GM13977 (cell line): Measurements from ENCODE around the gene ZNF441.
"Not testable (repeated sequence)": the region's sequence is repeated elsewhere in the genome, so short reads cannot be mapped to it uniquely, and the experiment has no call there.

Experiments
- DNase-seq: peaks from one replicate; pipeline ENCODE4 v3.0.0; 2012; ENCODE audit warnings: low spot score
- in situ Hi-C: fragments of 300-500 bp; cut with MboI; formaldehyde crosslinking; loops from one replicate; pipeline ENCODE4 v1.12.0; 2022; ENCODE audit warnings: low sequenced_read_pairs, low pct_unique_long_range_greater_than_20kb, mixed read lengths, inconsistent platforms; ENCODE audit not compliant: unreplicated experiment
- TF ChIP-seq, protein P1 (sequence below): IDR thresholded peaks from 2 replicates; pipeline ENCODE4 v1.5.1; 2012; ENCODE audit warnings: mild to moderate bottlenecking, control low read depth; ENCODE audit not compliant: insufficient read depth; ENCODE audit errors: extremely low read depth, missing control alignments

The ZNF441 gene

DNA sequence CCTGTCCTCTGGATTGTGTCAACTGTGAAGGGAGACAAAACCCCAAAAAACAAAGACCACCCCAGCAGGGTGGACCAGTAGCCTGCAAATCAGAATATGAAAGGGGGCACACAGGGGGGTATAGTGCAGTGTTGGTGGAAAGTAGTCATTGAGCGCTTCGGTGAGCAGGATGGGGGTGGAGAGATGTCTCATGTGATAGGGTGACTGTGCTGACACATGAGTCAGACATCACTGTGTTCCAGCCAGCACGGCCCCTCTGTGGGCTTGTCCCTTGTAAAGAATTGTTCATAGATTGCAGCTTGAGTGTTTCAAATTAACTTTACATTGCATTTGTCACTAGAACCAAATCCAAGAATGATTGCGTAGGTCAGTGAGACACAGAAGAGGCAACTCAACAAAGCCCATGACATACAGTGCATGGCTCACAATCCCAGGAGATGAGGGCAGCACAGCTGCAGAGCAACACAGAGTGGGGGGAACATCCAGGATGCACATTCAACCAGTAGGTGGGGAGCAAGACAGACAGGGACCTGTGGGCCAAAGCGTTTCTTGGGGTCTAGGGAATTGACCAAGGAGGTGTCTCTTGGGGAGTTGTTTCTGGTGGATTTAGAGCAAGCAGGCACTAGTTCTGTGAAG lies 54.8 kb downstream of the ZNF441 start:
- in situ Hi-C loops = no loop called here
- no peak for DNase-seq

DNA sequence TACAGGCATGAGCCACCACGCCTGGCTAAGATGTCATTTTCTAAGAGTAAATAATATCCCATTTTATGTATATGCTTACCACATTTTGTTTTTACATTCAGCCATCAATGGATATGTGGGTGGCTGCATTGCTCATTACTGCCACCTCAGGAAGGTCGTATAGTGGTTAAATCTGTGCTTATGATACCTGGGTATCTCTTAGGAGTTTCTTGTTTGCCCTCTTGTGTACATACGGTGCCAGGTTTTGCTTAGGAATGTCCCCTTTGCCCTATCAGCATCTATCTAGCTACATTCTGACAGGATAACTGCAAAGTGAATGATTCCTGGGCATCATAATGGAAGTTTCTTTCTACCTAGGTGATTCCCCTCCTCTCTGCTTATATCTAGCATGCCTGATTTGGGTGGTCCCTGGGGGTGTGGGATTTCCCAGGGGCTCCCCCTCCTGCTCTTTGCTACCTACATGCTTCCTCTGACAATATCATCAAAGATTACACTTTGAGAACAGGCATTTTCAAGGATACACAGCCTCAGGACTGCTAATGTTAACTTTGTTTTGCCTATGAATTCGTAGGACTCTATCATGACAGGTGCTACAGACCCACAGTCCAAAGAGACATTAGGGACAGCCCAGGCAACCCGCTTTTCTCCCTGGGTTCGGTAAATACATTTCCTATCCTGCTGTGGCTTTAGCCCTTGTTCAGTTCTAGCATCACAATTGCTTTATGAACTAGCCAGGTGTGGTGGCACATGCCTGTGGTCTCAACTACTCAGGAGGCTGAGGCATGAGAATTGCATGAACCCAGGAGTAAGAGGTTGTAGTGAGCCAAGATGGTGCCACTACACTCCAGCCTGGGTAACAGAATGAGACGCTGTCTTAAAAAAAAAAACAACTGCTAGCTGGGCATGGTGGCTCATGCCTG lies 62.4 kb downstream of the ZNF441 start:
- in situ Hi-C loops, DNase-seq: not testable (repeated sequence)

More for the DNA sequence above, 54.8 kb downstream of the ZNF441 start:
- TF ChIP-seq, protein P1, sequence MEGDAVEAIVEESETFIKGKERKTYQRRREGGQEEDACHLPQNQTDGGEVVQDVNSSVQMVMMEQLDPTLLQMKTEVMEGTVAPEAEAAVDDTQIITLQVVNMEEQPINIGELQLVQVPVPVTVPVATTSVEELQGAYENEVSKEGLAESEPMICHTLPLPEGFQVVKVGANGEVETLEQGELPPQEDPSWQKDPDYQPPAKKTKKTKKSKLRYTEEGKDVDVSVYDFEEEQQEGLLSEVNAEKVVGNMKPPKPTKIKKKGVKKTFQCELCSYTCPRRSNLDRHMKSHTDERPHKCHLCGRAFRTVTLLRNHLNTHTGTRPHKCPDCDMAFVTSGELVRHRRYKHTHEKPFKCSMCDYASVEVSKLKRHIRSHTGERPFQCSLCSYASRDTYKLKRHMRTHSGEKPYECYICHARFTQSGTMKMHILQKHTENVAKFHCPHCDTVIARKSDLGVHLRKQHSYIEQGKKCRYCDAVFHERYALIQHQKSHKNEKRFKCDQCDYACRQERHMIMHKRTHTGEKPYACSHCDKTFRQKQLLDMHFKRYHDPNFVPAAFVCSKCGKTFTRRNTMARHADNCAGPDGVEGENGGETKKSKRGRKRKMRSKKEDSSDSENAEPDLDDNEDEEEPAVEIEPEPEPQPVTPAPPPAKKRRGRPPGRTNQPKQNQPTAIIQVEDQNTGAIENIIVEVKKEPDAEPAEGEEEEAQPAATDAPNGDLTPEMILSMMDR = no peak

DNA sequence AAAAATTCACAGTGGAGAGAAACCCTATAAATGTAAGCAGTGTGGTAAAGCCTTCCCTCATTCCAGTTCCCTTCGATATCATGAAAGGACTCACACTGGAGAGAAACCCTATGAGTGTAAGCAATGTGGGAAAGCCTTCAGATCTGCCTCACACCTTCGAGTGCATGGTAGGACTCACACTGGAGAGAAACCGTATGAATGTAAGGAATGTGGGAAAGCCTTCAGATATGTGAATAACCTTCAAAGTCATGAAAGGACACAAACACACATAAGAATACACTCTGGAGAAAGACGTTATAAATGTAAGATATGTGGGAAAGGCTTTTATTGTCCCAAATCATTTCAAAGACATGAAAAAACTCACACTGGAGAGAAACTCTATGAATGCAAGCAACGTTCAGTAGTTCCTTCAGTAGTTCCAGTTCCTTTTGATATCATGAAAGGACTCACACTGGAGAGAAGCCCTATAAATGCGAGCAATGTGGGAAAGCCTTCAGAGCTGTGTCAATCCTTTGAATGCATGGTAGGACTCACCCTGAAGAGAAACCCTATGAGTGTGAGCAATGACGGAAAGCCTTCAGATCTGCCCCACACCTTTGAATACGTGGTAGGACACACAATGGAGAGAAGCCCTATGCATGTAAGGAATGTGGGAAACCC lies 65.6 kb downstream of the ZNF441 start:
- in situ Hi-C loops = no loop called here
- TF ChIP-seq, protein P1 = no peak
- no peak for DNase-seq

DNA sequence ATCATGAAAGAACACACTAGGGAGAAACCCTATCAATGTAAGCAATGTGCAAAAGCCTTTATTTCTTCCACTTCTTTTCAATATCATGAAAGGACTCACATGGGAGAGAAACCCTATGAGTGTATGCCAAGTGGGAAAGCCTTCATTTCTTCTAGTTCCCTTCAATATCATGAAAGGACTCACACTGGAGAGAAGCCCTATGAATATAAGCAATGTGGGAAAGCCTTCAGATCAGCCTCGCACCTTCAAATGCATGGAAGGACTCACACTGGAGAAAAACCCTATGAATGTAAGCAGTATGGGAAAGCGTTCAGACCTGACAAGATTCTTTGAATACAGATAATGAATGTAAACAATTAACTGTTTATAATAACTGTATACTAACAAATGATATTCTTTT lies 66.7 kb downstream of the ZNF441 start:
- TF ChIP-seq, protein P1 = no peak
- in situ Hi-C loops = no loop called here
- DNase-seq = no peak
